Mesothelial cell of epicardium (in vitro differentiated cells): ENCODE data around the gene CD47. TPM values are rescaled to one million over a fixed set of nuclear protein-coding genes. Genes with fewer than 3 reads are reported as not detected.

Experiments
- DNase-seq, 2 experiments: peaks; one replicate each; pipeline ENCODE4 v3.0.0; 2021; ENCODE audit warnings: low spot score in 2 of 2; ENCODE audit not compliant: unreplicated experiment in 2 of 2
- H3K27ac Mint-ChIP-seq: 2 replicates; pipeline ENCODE4 v1.8.0; 2021; ENCODE audit warnings: mixed read lengths
- H3K27me3 Mint-ChIP-seq: 2 replicates; pipeline ENCODE4 v1.8.0; 2021; ENCODE audit warnings: low read depth, mixed read lengths
- H3K36me3 Mint-ChIP-seq: 2 replicates; pipeline ENCODE4 v1.8.0; 2021; ENCODE audit warnings: mixed read lengths
- H3K4me1 Mint-ChIP-seq: 2 replicates; pipeline ENCODE4 v1.8.0; 2021; ENCODE audit warnings: mixed read lengths
- H3K4me3 Mint-ChIP-seq: 2 replicates; pipeline ENCODE4 v1.8.0; 2021; ENCODE audit warnings: mild to moderate bottlenecking, moderate library complexity, mixed read lengths
- H3K9me3 Mint-ChIP-seq: 2 replicates; pipeline ENCODE4 v1.8.0; 2021; ENCODE audit warnings: mixed read lengths
- total RNA-seq: library from RNA; stranded (reverse); gene quantifications from 3 replicates; pipeline ENCODE4 v1.2.1, GENCODE V29; 2021
- TF ChIP-seq, protein P1 (sequence below): fragments of 200-600 bp; sonication (generic); IDR thresholded peaks from one replicate; pipeline ENCODE4 v1.5.0; 2021; ENCODE audit warnings: antibody characterized with exemption; ENCODE audit not compliant: unreplicated experiment

The CD47 gene
- total RNA-seq, 1 donor from 2014 or later: 174 TPM

DNA sequence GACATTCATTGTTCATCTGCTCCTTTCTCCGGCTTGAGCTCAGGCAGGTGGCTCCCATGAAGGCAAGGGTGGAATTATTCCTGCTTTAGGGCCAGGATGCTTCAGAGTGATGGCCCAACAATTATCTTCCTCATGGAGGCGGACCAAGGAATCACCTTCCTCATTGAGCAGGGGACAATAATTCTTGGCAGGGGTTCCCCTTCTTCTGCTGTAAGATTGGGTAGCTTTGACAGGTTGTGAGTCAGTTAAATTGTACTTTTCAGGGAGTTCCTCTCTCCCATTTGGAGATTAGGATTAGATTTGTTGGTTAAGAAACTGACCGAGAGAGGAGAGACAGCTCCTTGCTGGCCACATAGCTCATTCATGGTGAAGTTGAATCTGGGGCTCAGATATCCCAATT lies 31.4 kb upstream of the CD47 start:
- no peaks in the 10 kb centered on the region for H3K36me3 Mint-ChIP-seq
- TF ChIP-seq, protein P1, sequence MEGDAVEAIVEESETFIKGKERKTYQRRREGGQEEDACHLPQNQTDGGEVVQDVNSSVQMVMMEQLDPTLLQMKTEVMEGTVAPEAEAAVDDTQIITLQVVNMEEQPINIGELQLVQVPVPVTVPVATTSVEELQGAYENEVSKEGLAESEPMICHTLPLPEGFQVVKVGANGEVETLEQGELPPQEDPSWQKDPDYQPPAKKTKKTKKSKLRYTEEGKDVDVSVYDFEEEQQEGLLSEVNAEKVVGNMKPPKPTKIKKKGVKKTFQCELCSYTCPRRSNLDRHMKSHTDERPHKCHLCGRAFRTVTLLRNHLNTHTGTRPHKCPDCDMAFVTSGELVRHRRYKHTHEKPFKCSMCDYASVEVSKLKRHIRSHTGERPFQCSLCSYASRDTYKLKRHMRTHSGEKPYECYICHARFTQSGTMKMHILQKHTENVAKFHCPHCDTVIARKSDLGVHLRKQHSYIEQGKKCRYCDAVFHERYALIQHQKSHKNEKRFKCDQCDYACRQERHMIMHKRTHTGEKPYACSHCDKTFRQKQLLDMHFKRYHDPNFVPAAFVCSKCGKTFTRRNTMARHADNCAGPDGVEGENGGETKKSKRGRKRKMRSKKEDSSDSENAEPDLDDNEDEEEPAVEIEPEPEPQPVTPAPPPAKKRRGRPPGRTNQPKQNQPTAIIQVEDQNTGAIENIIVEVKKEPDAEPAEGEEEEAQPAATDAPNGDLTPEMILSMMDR: no peak
- DNase-seq: no peak
- peaks cover 11% of the 10 kb centered on the region for H3K4me1 Mint-ChIP-seq
- H3K9me3 Mint-ChIP-seq: no peaks in the 10 kb centered on the region
- no peak overlapping the region for H3K27ac Mint-ChIP-seq
- no peaks in the 10 kb centered on the region for H3K27me3 Mint-ChIP-seq
- no peak overlapping the region for H3K4me3 Mint-ChIP-seq

DNA sequence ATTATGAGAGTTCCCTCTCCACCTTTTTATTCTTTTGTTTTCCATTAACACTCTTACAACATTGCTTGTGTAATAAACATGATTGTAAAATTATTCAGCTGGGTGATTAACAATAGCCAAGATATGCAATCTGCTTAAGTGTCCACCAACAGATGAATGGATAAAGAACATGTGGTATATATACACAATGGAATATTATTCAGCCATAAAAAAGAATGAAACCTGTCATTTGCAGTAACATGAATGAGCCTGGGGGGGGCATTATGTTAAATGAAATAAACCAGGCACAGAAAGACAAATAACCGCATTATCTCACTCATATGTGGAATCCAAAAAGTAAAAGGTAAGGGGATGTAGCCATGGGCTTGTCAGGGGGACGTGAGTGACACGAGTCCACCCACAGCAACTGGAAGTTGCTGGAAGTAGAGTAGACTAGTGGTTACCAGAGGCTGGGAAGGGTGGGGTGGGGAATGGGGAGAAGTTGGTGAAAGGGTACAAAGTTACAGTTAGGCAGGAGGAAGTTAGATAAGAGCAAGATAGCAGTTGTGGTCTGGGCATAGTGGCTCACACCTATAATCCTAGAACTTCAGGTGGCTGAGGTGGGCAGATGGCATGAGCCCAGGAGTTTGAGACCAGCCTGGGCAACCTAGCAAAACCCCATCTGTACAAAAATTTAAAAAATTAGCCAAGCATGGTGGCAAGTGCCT lies 28.7 kb upstream of the CD47 start:
- TF ChIP-seq, protein P1: no peak
- H3K27ac Mint-ChIP-seq: no peak overlapping the region
- no peaks in the 10 kb centered on the region for H3K36me3 Mint-ChIP-seq
- no peak for DNase-seq
- no peak overlapping the region for H3K4me3 Mint-ChIP-seq
- no peaks in the 10 kb centered on the region for H3K9me3 Mint-ChIP-seq
- peaks cover 25% of the 10 kb centered on the region for H3K4me1 Mint-ChIP-seq
- H3K27me3 Mint-ChIP-seq: no peaks in the 10 kb centered on the region

DNA sequence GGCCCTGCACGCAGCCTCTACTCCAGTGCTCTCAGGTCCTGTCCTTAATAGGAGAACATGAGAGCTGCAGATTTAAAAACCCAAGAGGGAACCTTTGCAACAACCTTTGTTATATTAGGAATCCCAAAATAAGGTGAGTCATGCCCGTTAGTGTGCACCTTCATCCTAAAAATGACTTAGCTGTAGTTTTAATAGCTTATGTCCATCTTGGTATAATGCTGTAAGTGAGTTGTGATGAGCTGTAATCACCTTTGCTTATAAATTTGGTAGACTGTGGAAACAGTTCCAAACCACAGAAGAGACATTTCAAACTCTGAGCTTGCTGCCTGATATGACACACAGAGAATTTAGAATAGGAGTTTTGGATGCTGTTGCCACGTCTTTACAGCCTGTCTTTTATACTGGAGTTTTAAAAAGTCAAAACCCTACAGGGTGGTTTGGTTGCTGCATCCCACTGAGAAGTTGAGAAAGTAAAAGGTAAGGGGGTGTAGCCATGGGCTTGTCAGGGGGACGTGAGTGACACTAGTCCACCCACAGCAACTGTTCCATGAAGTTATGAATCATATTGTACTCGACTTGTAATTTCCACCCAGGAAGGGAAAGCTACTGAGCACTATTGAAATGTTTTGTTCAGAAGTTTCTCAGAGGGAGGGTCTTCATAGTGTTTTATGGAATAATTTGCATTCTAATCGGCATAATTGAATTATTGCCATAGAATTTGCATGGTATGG lies 27.4 kb upstream of the CD47 start:
- Mint-ChIP-seq H3K4me3 (no peak overlapping the region), H3K36me3 (no peaks in the 10 kb centered on the region), H3K27ac (no peak overlapping the region), H3K4me1 (peaks cover 21% of the 10 kb centered on the region), H3K9me3 (no peaks in the 10 kb centered on the region), H3K27me3 (no peaks in the 10 kb centered on the region)
- TF ChIP-seq, protein P1: no peak
- no peak for DNase-seq

DNA sequence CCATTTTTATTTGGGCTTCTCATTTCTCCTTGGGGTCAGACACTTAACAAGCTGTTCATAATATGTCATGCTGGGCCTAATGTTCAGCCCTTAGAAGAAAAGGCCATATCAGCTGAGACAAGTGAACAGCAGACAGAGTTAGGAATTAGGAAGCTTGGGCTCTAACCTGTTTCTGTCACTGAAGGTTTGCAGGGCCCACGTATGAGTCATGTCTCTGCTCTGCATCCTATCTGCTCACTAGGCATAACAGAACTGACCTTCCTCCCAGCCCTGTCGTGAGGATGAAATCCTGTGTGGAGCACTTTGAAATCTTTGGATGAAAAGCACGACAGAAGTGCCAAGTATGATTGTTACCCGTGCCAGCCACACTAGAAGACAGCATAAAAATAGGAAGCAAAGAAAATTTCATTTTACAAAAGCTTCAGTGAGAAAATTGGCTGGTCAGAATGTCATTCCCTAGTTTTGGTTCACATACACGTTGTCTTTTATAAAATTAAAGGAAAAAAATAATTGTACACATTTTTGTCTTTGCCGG lies 26.5 kb upstream of the CD47 start:
- H3K36me3 Mint-ChIP-seq: no peaks in the 10 kb centered on the region
- DNase-seq: no peak
- H3K27me3 Mint-ChIP-seq: no peaks in the 10 kb centered on the region

DNA sequence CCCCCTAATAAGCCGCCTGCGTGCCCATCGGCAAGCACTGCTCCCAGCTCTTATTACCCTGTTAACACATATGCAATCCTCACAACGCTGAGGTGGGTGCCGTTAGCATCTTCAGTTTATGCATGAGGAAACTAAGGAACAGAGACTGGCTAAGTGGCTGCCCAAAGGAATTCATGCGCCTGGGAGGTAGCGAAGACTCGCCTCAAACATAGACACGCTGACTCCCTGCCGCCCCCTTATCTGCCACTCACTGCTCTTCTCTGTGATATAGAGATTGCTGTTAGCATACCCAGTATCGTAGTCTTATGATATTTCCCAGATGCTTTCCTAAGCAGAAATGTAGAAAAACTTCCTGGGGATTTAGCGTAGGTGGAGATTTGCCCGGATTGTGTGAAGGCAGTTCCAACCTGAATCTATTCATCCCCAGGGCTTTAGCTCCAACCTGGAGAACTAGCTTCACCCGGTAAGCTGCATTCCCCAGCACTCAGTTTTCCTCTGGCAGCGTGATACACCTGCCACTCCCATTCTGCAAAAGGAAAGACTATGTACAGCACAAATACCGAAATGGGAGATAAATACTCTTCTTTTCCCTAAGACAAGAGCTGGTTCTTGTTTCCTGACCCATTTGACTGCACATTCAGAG lies 23.7 kb upstream of the CD47 start:
- no peaks in the 10 kb centered on the region for H3K9me3 Mint-ChIP-seq
- peaks cover 27% of the 10 kb centered on the region for H3K4me1 Mint-ChIP-seq
- H3K27me3 Mint-ChIP-seq: no peaks in the 10 kb centered on the region
- peak overlapping the region; percentile 22 for H3K27ac Mint-ChIP-seq
- H3K4me3 Mint-ChIP-seq: no peak overlapping the region
- TF ChIP-seq, protein P1: no peak
- H3K36me3 Mint-ChIP-seq: no peaks in the 10 kb centered on the region
- no peak for DNase-seq

More for the DNA sequence above, 26.5 kb upstream of the CD47 start:
- TF ChIP-seq, protein P1: no peak
- H3K9me3 Mint-ChIP-seq: no peaks in the 10 kb centered on the region
- H3K4me1 Mint-ChIP-seq: peaks cover 27% of the 10 kb centered on the region
- no peak overlapping the region for H3K27ac Mint-ChIP-seq
- H3K4me3 Mint-ChIP-seq: no peak overlapping the region
